Activated T-cell treated with anti-CD3 and anti-CD28 coated beads, Interleukin-2, amount 50 U/mL, for 1 hour (primary cell): ENCODE measurements around the gene PLEKHB1.
"Not testable (repeated sequence)": the region's sequence is repeated elsewhere in the genome, so short reads cannot be mapped to it uniquely, and the experiment has no call there.

Source experiments
- DNase-seq: peaks from one replicate; pipeline ENCODE4 v3.0.0-alpha.2; 2020

PLEKHB1 gene

DNA sequence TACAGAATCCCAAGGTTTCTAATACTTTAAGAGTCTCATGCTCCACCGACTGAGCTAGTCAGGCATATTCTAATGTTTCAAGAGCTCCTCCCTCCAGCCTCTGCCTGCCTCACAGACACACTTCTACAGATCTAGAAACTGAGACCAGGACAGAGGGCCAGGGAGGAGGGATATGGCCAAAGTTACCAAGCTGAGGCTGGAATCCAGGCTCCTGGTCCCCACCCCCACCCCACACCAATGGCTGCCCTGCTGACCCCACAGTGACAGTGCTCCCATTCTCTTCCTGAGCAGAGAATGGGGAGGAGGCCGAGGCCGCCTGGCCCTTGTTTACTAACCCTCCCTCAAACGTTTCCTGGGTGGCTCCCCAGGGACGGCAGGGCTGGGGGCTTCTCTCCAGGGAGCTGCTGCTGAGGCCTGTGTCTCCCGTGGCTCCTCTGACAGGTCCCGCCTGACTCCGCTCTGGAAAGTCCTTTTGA lies 2.2 kb downstream of the PLEKHB1 start:
- no peak for DNase-seq

DNA sequence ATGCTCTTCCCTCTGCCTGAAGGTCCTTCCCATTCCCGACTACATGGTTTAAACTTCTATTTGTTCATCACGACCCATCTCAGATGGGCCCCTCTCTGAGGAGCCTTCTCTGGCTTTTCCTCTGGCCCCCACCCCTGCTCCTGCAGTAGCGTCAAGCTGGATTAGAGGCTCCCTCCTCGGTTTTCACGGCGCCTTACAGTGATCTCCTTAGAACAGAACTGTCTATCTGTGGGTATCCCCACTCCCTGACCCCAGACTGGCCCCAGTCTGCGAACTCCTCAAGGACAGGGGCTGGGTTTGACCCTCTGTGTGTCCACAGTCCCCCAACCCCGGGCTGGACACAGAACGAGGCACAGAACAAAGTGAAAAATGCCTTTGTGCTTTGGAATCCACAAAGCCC lies 2.8 kb downstream of the PLEKHB1 start:
- no peak for DNase-seq

DNA sequence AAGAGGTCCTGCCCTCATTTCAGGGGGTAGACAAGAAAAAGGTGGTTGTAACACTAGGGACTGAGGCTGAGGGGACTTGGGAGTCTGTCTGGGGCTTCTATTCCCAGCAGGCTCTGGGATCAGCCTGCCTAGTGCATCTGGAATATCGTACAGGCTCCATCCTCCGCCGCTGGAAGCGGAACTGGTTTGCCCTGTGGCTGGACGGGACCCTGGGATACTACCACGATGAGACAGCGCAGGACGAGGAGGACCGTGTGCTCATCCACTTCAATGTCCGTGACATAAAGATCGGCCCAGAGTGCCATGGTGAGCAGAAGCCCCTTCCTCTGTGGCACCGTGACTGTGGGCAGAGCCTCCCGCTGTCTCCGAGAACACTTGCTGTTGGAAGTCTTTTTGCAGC lies 4.0 kb downstream of the PLEKHB1 start:
- no peak for DNase-seq

DNA sequence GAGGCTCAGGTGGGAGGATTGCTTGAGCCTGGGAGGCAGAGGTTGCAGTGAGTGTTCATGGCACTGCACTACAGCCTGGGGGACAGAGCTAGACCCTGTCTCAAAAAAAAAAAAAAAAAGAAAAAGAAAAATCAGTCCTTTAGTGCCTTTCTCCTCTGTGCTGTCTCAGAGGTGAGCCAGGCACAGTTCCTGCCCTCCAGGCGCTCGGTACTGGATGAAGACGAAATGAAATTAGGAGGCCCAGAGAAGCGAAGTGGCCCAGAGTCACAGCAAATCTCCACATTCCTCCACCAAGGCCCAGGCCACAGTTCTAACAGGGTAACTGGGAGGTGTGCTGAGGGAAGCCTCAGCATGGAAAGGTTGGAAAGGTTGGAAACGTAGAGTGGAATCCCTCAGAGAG lies 4.9 kb downstream of the PLEKHB1 start:
- DNase-seq: no peak

DNA sequence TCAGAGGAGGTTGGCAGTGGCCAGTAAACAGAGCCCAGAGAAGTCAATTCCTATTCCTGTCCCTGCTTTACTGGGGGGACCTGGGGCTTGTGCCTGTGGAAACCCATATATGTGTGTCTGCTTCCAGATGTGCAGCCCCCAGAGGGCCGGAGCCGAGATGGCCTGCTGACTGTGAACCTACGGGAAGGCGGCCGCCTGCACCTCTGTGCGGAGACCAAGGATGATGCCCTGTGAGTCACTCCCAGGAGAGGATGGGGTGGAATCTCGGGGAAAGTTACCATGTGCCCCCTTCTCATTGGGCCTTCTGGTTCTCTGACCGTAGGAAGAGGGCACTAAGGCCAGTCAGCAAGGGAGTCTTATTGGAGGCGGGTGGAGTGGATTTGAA lies 5.3 kb downstream of the PLEKHB1 start:
- no peak for DNase-seq

DNA sequence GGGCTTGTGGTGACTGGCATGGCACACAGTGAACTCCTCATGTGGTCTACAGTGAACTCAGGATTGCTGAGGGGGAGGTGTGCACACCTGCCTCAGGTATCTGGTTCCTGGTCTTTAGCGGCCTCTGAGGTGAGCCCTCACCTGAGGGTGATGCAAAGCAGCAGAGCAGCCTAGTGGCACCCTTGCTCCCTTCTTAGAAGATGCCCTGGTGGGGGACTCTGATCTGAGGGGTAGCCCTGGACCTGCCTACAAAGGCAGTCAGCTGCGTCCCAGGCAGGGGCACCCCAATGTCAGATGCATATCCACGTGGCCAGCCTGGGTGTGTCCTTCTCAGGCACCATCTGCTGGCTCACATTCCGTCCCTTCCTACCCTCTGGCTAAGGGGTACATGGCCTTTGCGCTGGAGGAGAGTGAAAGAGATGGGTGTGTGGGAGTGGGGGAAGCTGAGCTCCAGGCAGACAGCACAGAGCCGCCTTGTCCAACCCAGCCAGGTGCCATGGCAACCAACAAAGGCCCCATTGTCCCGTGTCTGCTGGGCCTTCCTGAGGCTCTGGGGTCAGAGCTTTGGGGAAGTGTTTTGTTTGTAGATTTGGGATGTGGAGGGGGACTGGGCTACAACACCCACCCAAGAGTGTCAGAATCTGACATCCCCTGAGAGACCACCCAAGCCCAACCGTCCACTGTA lies 5.8 kb downstream of the PLEKHB1 start:
- no peak for DNase-seq

DNA sequence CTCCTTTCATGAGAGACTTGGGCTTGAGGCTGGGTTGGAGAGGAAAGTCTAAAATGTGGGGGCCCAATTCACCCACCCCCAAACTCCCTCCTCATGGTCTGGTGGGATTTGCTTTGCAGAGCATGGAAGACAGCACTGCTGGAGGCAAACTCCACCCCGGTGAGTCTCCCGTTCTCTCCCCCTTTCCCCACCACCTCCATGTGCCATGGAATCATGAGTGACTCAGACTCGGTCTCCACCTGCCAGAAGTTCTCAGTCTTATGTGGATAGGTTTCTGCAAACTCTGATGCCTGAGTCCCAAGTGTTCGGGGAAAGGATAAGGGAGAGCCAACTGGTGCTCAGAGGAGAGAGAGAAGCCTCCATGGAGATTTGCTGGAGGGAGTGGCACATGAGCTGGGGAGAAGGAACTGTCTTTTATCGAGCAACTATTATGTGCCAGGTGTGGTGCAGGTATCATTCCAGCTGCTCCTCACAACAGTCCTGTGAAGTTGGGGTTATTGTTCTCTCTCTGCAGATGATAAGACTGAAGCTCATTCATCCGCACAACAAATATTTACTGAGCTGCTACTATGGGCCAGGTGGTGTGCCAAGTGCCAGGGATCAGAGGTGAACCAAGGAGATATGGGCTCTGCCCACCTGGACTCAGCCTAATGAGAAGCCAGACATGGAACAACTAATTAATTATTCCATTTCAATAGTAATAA lies 6.6 kb downstream of the PLEKHB1 start:
- no peak for DNase-seq

DNA sequence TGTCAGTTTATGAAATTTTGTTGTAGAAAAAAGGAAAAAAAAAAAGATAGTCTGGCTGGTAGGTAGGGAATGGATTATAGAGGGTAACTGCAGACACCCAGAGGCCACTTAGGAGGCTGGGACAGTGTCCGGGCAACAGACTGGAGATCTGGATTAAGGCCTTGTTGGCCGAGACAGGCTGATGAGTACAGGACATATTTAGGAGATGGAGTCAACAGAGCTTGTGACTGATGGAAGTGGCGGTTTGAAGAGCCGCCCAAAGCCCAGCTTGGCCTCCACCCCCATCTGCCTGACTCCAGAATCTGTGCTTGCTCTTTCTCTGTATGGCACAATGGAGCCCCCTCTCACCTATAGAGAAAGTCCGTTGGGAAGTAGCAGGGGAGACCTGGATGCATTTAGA lies 7.6 kb downstream of the PLEKHB1 start:
- no peak for DNase-seq

DNA sequence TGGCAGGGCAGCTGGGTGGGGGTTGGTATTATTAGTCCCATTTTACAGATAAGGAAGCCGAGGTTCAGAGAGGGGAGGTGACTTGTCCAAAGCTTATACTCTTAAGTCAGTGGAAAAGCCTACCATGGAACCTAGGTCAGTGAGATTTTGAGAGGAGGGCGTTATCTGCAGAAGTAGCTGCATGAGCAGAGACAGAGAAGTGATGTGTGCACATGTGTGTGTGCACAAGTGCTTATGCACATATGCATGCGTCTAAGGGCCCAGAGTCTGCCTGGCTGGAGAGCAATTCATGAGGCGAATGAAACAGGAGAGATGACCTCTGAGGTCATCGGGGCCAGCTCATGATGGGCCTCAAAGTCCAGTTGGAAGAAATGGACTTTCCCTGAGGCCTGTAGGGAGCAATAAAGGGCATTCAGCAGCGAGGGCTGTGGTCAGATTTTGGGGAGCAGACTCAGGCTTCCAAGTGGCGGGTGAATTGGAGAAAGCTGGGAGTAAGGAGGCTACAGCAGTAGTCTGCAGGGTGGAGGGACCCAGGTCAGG lies 8.2 kb downstream of the PLEKHB1 start:
- no peak for DNase-seq

DNA sequence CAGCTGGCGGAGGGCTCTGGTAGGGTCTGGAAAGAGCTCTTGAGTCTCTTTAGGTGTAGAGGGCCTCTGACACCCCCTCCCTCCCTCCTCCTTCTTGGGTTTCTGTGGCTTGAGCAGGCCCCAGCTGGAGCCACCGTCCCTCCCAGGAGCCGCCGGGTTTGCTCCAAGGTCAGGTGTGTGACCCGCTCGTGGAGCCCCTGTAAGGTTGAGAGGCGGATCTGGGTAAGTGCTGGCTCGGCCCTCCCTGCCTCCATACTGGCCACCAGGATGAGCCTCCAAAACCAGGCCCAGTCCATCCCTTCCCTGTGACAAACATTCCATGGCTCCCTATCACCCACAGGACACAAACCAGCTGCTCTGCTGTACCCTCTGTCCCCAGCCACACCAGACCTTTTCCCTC lies 9.3 kb downstream of the PLEKHB1 start:
- no peak for DNase-seq

DNA sequence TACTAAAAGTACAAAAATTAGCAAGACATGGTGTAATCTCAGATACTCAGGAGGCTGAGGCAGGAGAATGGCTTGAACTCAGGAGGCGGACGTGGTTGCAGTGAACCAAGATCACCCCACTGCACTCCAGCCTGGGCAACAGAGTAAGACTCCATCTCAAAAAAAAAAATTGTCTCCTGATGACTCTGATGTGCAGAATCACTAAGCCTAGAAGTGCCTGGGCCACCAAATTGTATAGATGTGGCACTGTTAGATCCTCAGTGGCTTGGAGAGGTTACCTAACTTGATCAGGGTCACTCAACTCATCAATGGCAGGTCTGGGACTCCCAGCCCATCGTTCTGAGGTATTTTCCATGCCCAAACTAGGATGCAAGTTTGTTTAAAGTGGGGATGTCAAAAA lies 10.6 kb downstream of the PLEKHB1 start:
- DNase-seq: no peak

DNA sequence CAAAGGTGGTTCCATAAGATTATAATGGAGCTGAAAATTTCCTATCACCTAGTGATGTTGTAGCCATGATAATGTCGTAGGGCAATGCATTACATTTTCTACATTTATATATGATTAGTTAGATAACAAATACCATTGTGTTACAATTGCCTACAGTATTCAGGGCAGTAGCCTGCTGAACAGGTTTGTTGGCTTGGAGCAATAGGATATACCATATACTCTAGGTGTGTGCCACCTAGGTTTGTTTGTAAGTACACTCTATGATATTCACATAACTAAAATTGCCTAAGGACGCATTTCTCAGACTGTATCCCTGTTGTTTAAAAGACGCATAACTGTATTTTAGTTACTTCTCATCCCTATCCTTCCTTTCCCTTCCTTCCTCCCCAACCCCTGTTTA lies 13.6 kb downstream of the PLEKHB1 start:
- DNase-seq: no peak

DNA sequence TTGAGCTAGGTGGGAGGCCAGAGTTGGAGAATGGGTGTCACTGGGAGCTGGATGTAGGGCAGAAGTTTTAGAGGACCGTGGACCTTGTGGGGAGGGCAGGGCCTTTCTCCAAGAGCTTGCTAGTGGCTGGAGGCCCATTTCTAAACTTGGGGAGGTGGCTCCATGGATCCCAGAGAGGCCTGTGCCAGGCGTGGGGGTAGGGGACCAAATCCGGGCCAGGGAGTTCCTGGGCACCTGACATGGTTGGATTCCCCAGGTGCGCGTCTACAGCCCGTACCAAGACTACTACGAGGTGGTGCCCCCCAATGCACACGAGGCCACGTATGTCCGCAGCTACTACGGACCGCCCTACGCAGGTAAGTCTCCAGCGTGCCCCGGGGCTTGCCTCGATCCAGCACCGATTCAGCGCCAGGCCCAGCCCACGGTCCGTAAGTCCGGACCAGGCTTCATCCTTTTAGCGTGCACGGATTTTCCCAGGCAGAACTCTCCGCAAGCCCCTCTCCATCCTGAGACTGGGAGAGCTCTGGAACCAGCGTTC lies 14.2 kb downstream of the PLEKHB1 start:
- DNase-seq: no peak

DNA sequence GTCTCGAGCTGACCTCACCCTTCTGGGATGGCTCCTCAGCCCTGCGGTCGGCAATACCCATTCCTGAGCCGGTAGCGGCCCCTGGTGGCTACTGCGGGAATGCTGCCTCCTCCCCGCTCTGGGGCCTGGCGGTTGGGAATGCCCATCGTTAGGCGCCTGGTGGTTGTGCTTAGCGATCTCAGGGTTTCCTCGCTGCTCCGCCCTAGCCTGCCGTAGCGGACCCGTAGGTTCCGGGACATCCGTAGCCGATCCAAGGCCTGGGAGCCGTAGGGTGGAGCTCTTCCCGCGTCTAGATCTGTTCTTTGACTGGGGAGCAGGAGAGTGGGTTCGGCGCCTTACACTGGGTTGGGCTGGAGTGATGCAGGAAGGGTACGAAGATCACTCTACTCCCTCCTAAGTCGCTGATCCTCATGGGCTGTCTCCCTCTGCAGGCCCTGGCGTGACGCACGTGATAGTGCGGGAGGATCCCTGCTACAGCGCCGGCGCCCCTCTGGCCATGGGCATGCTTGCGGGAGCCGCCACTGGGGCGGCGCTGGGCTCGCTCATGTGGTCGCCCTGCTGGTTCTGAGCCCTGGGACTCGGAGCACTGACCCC lies 14.8 kb downstream of the PLEKHB1 start:
- DNase-seq: peak; percentile 90

DNA sequence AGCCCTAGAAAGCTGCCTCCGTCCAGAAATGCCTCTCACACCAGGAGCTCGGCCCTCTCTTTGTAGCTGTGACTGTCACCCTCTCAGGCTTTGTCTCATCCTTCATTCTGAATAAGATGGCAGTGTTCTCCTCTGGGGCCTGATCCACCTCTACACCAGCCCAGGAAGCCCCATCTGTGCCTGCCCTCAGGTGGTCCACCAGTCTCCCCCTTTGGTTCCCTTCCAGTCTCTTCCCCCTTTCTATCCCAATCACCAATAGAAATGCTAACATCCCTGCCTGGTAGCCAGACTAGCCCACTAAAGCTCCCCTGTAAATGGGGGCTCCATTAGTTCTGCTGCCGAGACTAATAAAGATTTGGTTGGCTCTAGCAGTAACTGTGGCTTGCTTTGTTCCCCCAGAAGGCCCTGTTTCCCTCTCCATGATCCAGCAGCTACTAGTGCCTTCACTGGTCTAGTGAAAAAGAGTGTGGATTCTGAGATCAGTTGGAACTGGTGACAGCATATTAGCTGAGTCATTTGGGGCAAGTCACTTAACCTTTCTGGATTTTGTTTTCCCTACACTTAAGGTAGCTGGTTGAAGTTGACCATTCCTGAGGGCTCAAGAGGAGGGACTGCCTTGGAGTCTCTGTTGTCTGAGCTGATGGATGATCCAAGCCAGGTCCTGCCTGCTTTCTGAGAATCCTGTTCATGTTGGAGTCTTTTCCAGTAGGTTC lies 16.2 kb downstream of the PLEKHB1 start:
- DNase-seq: no peak

DNA sequence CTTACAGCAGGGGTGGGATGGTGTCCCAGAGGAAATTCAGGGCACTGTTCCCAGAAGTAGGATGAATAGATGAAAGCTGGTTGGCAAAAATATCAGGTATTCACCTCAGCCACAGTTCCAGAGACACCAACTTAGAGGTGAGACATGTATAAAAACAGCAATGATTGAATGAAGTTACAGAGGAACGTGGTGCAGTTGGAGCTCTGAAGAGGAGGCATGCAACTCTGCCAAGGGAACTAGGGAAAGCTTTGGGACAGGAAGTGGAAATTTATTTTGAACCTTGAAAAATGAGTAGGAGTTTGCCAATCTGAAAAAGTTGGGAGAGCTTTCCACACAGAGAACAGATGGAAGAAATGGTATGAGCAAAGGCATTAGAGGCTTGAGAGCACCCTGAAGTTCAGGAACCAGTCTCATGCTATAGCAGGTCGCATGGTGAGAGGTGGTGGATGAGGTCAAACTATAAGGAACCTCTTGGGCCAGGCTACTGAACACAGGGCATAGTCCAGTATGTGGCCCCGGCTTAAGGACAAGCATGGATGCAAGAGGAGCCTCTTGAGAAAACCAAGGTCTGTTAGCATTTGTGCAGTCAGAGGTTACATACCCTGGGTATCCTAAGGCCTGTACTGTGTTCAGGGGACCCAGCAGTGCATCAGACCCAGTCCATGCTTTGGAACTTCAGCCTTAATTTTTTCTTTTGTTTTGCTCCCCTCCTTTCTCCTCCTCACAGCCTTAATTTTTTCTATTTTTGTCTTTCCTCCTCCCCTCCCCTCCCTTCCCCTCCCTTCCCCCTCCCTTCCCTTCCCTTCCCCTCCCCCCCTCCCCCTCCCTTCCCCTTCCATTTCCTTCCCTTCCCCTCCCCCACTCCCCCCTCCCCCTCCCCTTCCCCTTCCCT lies 17.5 kb downstream of the PLEKHB1 start:
- DNase-seq: no peak

DNA sequence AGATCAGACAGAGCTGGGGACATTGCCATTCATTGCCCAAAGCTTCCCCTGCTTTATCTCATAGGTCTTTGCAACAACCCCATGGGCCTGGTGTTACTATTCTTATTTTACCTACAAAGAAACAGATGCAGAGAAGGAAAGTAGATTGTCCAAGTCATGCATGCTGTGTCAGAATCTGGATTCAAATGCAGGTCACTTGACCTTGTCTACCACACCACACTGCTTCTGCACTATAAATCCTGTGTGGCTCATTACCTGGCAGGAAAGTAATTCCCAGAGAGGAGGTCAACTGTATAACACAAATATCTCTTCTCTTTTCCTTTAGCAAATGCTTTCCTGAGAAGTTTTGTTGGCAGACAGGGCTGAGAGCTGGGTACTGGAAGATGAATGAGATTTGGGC lies 18.5 kb downstream of the PLEKHB1 start:
- no peak for DNase-seq

DNA sequence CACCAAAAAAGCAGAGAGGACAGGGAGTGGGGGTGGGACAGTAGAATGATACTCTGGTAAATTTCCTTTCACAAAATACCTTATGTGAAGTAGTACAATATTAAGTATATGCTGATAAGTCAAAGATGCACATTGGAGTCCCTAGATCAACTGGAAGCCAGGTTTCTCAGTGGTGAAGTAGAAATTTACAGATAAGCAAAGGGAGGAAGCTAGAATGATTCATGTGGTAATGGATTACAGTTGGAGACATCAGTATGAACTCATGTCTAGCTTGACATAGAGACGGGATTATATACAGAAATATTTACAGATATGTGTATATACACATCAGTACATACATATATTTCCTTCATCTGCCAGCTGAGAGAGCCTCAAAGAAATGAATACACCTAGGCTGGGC lies 21.5 kb downstream of the PLEKHB1 start:
- DNase-seq: no peak

DNA sequence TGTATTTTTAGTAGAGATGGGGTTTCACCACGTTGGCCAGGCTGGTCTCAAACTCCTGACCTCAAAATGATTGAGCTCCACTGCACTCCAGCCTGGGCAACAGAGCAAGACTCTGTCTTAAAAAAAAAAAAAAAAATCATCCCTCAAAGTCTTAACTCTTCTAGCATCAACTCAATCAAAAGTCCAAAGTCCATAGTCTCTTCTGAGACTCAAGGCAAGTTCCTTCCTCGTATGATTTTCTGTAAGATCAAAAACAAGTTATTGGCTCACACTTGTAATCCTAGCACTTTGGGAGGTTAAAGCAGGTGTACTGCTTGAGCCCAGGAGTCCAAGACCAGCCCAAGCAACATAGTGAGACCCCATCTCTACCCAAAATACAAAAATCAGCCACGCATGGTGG lies 24.4 kb downstream of the PLEKHB1 start:
- DNase-seq: no peak

DNA sequence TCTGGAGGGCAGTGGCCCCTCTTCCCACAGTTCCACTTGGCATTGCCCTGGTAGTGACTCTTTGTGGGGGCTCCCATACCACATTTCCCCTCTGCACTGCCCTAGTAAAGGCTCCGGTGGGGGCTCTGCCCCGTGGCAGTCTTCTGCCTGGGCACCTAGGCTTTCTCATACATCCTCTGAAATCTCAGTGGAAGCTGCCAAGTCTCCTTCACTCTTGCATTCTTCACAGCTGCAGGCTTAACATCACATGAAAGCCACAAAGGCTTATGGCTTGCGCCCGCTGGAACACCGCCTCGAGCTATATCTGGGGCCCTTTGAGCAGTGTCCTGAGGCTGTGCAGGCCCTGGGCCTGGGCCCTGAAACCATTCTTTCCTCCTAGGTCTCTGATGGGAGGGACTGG lies 25.3 kb downstream of the PLEKHB1 start:
- no peak for DNase-seq

DNA sequence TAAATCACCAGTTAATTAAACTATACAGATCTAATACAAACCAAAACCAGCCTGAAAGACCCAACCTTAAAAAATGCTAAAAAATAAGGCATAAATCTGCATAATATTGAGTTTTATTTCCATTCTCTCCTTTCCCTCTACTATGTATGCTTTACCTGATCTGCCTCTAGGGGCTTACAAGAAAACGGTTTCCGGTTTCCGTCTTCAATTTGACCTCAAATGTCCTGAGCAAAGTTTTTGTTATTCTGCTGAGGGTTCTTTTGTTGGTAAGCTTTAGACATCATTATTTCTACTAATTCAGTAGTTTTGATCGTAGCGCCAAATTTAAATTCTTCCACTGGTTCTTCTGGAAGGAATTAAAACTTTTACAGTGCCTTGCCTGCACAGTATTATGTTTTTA lies 30.2 kb downstream of the PLEKHB1 start:
- DNase-seq: not testable (repeated sequence)

DNA sequence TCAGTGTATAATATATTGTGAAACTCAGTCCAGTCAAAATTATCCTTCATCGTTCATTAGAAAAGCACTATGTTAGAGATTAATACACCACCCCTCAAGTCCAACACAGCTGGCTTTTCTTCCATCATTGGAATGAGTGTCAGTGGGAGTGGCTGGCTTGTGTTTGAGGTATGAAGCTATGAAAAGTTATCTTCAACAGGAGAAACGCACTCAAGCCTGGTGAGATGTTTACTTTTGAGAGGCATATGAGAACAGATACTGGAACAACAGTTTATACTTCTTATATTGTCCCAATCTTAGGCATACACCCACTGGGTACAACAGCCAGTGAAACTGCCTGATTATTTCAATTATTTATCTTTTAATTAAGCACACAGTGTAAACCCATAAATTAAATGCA lies 34.3 kb downstream of the PLEKHB1 start:
- no peak for DNase-seq
